ENCODE data around the gene DDIAS.

DNA sequence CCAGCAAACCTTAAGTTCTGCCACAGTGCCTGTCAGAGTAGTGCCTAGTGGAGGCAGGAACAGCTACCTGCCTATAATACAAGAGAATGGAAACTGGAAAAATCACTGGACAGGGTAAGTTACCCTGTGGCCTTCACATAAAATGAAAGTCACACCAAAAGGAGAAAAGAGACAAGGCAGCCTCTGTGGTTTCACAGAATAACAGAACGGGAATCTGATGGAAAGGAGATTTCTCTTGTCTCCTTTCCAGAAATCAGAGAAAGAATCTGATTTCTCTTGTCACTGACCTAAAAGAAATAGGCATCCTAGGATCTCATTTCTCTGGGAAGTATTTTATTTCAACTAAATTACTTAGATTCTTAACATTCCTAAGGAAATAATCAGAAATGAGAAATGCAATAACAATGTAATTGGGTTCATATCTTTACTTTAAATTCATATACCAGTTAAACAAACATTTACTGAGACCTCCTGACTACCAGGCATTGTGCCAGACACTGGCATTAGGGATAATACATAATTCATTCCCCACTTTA, 42.9 kb upstream of the DDIAS start:
- TF ChIP-seq, protein P1, sequence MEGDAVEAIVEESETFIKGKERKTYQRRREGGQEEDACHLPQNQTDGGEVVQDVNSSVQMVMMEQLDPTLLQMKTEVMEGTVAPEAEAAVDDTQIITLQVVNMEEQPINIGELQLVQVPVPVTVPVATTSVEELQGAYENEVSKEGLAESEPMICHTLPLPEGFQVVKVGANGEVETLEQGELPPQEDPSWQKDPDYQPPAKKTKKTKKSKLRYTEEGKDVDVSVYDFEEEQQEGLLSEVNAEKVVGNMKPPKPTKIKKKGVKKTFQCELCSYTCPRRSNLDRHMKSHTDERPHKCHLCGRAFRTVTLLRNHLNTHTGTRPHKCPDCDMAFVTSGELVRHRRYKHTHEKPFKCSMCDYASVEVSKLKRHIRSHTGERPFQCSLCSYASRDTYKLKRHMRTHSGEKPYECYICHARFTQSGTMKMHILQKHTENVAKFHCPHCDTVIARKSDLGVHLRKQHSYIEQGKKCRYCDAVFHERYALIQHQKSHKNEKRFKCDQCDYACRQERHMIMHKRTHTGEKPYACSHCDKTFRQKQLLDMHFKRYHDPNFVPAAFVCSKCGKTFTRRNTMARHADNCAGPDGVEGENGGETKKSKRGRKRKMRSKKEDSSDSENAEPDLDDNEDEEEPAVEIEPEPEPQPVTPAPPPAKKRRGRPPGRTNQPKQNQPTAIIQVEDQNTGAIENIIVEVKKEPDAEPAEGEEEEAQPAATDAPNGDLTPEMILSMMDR (IDR thresholded peaks at IDR 0.05): no peak
- no peak for TF ChIP-seq POLR2A (IDR thresholded peaks at IDR 0.05)

Measured in Peyer's patch (tissue), 4 donors.